AG09319 (cell line): Measurements from ENCODE around the gene CPT2.

ENCODE experiments used
- DNase-seq: peaks from one replicate; pipeline ENCODE4 v3.0.0-alpha.2; 2010; ENCODE audit warnings: low read depth; ENCODE audit errors: extremely low read depth
- TF ChIP-seq, protein P1 (sequence below): IDR thresholded peaks from 2 replicates; pipeline ENCODE4 v1.5.1; 2011; ENCODE audit warnings: low read depth, mild to moderate bottlenecking, inconsistent platforms, low read length, moderate library complexity

Gene CPT2

DNA sequence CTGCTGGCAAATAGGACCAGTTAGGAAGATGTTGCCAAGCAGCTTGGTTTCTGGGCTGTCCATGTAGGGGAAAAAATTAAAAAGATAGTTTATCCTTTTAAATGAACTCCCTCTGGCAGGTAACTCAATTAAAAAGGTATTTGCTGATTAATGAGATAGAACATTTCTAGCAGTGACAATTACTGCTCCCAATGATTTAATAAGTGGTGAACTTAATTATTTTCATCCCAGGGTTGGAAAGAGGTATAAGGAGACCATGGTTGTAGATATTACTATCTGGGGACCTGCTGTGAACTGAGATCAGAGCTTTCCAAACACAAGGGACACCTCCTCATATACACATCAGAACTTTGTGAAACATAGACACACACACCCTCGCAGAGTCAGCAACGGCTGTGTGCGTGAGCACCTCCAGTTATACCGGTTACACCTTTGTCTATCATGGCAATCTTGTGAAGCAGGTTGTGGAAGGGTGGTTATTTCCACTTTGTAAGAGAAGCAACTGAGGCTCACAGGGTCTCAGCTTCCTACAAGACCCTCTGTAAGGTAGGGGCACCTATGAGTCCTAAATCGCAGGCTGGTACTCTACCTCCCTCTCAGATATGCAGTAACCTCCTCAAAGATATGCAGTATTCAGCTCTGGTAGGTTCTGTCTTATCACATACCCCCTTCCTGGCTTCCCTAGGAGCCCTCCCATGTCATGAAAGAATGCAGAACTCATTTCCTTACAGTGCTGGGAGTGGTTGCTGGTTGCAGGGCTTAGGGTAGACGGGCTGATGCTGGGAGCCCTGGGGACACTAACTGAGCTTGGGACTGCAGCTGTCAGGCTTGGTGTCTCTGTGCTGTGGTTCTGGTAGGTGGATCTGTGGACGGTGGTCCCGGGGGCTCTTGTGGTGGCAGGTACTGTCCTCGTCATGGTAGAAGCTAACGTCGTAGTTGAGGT, 60.2 kb downstream of the CPT2 start:
- TF ChIP-seq, protein P1, sequence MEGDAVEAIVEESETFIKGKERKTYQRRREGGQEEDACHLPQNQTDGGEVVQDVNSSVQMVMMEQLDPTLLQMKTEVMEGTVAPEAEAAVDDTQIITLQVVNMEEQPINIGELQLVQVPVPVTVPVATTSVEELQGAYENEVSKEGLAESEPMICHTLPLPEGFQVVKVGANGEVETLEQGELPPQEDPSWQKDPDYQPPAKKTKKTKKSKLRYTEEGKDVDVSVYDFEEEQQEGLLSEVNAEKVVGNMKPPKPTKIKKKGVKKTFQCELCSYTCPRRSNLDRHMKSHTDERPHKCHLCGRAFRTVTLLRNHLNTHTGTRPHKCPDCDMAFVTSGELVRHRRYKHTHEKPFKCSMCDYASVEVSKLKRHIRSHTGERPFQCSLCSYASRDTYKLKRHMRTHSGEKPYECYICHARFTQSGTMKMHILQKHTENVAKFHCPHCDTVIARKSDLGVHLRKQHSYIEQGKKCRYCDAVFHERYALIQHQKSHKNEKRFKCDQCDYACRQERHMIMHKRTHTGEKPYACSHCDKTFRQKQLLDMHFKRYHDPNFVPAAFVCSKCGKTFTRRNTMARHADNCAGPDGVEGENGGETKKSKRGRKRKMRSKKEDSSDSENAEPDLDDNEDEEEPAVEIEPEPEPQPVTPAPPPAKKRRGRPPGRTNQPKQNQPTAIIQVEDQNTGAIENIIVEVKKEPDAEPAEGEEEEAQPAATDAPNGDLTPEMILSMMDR = no peak
- DNase-seq = no peak

DNA sequence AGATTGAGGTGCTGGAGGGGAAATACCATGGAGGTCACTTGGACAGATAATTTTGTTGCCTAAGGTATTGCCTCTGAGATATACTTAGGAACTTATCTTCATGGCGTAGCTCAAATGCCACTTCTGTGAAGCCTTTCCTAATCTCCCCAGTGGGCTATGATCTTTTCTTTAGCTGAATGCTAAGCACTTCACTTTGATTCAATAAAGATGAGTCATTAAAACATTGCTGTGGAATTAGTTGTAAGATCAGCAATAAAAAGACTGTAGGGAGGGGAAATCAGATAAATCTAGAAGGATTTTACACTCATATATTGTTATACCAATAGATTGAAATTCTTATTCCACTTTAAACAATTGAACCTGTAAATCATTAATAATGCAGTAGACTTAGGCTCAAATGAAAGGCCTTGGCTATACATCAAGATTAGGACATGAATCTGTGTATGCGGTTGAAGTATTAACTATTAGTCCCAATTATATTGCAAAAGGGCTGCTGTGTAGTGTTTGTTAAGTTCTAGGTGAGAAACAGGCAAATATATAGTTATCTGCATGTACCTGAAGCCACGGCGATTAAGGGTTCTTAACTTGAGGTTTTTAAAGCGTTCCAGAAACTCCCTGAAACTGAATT, 60.9 kb downstream of the CPT2 start:
- DNase-seq = no peak
- TF ChIP-seq, protein P1 = no peak

DNA sequence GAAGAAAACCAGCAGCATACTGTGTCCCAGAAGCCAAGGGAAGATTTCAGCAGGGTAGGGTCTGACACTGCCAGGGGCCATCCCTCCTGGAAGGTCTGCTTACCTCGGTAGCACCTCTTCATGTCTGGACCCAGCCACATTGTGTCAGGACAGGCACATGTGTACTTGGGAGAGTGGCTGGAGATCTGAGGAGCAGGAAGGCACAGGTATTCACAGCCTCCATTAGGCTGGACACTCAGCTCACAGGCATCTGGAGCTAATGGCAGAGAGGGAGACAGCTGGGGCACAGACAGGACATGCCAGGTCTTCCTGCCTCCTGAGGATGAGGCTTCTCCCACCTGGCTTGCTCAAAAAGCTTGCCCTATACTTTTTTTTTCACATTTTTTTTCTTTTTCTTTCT, 61.6 kb downstream of the CPT2 start:
- no peak for DNase-seq
- TF ChIP-seq, protein P1 = no peak

DNA sequence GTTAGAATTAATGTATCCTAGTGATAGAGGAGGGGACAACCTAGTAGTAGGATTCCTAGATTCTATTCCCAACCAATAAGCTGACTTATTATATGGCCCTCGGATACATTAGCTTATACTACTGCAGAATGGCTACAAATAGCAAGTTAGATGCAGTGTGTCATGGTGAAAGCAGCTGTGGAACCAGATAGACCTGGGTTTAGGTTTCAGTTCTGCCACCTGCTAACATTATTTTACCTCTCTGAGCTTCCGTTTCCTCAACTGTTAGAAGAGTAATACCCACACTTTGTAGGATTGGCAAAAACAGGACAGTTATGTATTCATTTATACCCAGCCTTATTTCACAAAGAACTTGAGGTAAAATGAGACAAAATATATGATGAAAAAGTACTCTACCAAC, 63.3 kb downstream of the CPT2 start:
- no peak for DNase-seq
- TF ChIP-seq, protein P1 = no peak

DNA sequence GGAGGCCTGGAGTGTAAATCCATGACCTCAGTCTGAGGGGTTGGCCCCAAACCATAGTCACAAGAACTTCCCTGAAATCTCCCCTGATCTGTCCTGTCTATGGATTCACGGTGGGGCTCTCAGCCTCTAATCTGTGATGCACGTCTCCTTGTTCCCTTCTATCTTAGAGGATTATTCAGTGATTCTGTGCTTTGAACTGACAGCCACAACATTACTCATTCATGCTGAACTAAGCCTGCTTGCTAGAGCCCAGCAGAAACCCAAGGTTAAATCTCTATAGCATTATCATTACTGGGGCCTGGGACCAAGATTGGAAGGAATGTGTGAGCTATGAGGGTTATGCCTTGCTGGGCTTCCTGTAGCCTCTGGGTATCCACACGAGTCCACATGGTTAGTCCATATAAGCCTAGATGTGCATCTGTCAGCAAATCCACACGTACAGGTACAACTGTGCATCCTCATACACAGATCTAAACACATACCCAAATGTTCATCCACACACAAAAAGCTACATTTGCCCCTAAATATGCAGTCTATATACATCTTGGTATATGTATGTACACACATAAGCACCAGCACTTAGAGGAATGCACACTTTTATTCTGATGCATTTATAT, 64.1 kb downstream of the CPT2 start:
- no peak for DNase-seq
- TF ChIP-seq, protein P1 = no peak

DNA sequence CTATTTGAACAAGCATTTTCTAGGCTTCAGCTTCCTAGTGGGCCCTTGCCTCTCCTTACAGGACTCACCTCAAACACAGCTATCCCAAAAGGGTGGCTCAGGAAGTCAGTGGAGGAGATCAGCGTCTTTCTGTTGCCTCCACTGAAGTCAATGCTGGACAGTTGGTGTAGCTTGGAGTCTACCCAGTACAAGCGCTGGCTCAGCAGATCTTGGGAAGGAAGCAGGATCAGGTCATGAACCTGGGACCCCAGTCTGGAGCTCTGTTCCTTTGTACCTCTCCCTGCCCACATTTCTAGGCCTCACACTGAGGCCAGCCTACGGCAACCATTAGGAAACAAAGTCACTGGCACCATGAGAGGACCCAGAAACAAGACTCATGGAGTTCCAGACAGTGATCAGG, 65.4 kb downstream of the CPT2 start:
- no peak for DNase-seq
- TF ChIP-seq, protein P1 = no peak
